H9 (cell line): Measurements from ENCODE around the gene TBC1D1. TPM values are rescaled to one million over a fixed set of nuclear protein-coding genes. Genes with fewer than 3 reads are reported as not detected.

Source experiments
- DNase-seq: peaks from one replicate; pipeline ENCODE4 v3.0.0-alpha.2; 2017
- H2AFZ ChIP-seq: one replicate; pipeline ENCODE4 v1.6.1; 2013; ENCODE audit warnings: mild to moderate bottlenecking, low read length, control low read depth, moderate library complexity
- H2AK5ac ChIP-seq: 2 replicates; pipeline ENCODE4 v1.6.1; 2013; ENCODE audit warnings: low read length, control low read depth, mixed read lengths; ENCODE audit not compliant: insufficient read length
- H2BK120ac ChIP-seq: one replicate; pipeline ENCODE4 v1.6.1; 2013; ENCODE audit warnings: low read depth, mild to moderate bottlenecking, low read length, control low read depth, inconsistent platforms; ENCODE audit not compliant: poor library complexity, severe bottlenecking
- H2BK12ac ChIP-seq: 2 replicates; pipeline ENCODE4 v1.6.1; 2013; ENCODE audit warnings: low read length, control low read depth, mixed read lengths, low read depth; ENCODE audit not compliant: insufficient read length
- H2BK15ac ChIP-seq: 2 replicates; pipeline ENCODE4 v1.6.1; 2013; ENCODE audit warnings: low read depth, low read length, control low read depth
- H2BK20ac ChIP-seq: one replicate; pipeline ENCODE4 v1.6.1; 2013; ENCODE audit warnings: low read depth, mild to moderate bottlenecking, low read length, control low read depth, inconsistent platforms; ENCODE audit not compliant: poor library complexity, severe bottlenecking
- H2BK5ac ChIP-seq: 2 replicates; pipeline ENCODE4 v1.6.1; 2013; ENCODE audit warnings: low read length, control low read depth, mixed read lengths; ENCODE audit not compliant: insufficient read length
- H3K14ac ChIP-seq: 2 replicates; pipeline ENCODE4 v1.6.1; 2013; ENCODE audit warnings: low read length, control low read depth; ENCODE audit not compliant: insufficient read depth
- H3K18ac ChIP-seq: 2 replicates; pipeline ENCODE4 v1.6.1; 2013; ENCODE audit warnings: low read depth, mild to moderate bottlenecking, mixed read lengths, low read length, control low read depth; ENCODE audit not compliant: insufficient read length
- H3K23ac ChIP-seq: 2 replicates; pipeline ENCODE4 v1.6.1; 2013; ENCODE audit warnings: low read length, control low read depth, mixed read lengths, low read depth; ENCODE audit not compliant: insufficient read length
- H3K23me2 ChIP-seq: 2 replicates; pipeline ENCODE4 v1.6.1; 2013; ENCODE audit warnings: low read depth, mild to moderate bottlenecking, mixed read lengths, low read length, control low read depth; ENCODE audit not compliant: insufficient read length, poor library complexity, severe bottlenecking
- H3K27ac ChIP-seq: 2 replicates; pipeline ENCODE4 v1.5.1; 2013; ENCODE audit warnings: low read length, control low read depth, mixed read lengths, low read depth; ENCODE audit not compliant: insufficient read length
- H3K27me3 ChIP-seq: 2 replicates; pipeline ENCODE4 v1.6.1; 2013; ENCODE audit warnings: low read length, control low read depth, inconsistent platforms; ENCODE audit not compliant: insufficient read depth
- H3K4ac ChIP-seq: 2 replicates; pipeline ENCODE4 v1.6.1; 2013; ENCODE audit warnings: low read depth, mild to moderate bottlenecking, control low read depth, inconsistent platforms, low read length, moderate library complexity
- H3K4me1 ChIP-seq: 2 replicates; pipeline ENCODE4 v1.6.1; 2013; ENCODE audit warnings: low read length, control low read depth, inconsistent platforms; ENCODE audit not compliant: insufficient read depth
- H3K4me2 ChIP-seq: 2 replicates; pipeline ENCODE4 v1.6.1; 2013; ENCODE audit warnings: low read length, control low read depth, mixed read lengths; ENCODE audit not compliant: insufficient read length, insufficient read depth
- H3K56ac ChIP-seq: 2 replicates; pipeline ENCODE4 v1.6.1; 2013; ENCODE audit warnings: low read depth, mild to moderate bottlenecking, mixed read lengths, low read length, control low read depth; ENCODE audit not compliant: insufficient read length
- H3K79me1 ChIP-seq: 2 replicates; pipeline ENCODE4 v1.6.1; 2013; ENCODE audit warnings: low read depth, mild to moderate bottlenecking, moderate library complexity, low read length, control low read depth, inconsistent platforms; ENCODE audit not compliant: insufficient read depth, poor library complexity, severe bottlenecking
- H3K79me2 ChIP-seq: 2 replicates; pipeline ENCODE4 v1.6.1; 2013; ENCODE audit warnings: low read length, control low read depth, inconsistent platforms; ENCODE audit not compliant: insufficient read depth
- H3K9ac ChIP-seq: 2 replicates; pipeline ENCODE4 v1.6.1; 2013; ENCODE audit warnings: low read length, control low read depth, mixed read lengths; ENCODE audit not compliant: insufficient read length; ENCODE audit errors: extremely low read depth
- H3K9me3 ChIP-seq: one replicate; pipeline ENCODE4 v1.6.1; 2013; ENCODE audit warnings: low read depth, low read length, inconsistent platforms; ENCODE audit not compliant: control insufficient read depth
- H3T11ph ChIP-seq: one replicate; pipeline ENCODE4 v1.6.1; 2013; ENCODE audit warnings: mild to moderate bottlenecking, low read length, control low read depth, inconsistent platforms
- H4K20me1 ChIP-seq: one replicate; pipeline ENCODE4 v1.6.1; 2013; ENCODE audit not compliant: control insufficient read depth, insufficient read length, insufficient read depth
- H4K5ac ChIP-seq: 2 replicates; pipeline ENCODE4 v1.6.1; 2013; ENCODE audit warnings: low read depth, mild to moderate bottlenecking, mixed read lengths, low read length, control low read depth; ENCODE audit not compliant: insufficient read length
- H4K8ac ChIP-seq: replicated peaks from 2 replicates; pipeline ENCODE4 v1.6.1; 2013; ENCODE audit warnings: low read length, control low read depth, mixed read lengths, low read depth; ENCODE audit not compliant: insufficient read length
- H4K91ac ChIP-seq: 2 replicates; pipeline ENCODE4 v1.6.1; 2013; ENCODE audit warnings: low read depth, mild to moderate bottlenecking, moderate library complexity, mixed read lengths, low read length, control low read depth; ENCODE audit not compliant: insufficient read length
- H3K27ac Mint-ChIP-seq, 3 experiments: 2 replicates in 2 of 3; 3 replicates in 1 of 3; pipeline ENCODE4 v1.8.0; 2020 to 2021; ENCODE audit warnings: mixed read lengths in 3 of 3, mild to moderate bottlenecking in 1 of 3, moderate library complexity in 1 of 3
- H3K27me3 Mint-ChIP-seq: 2 replicates; pipeline ENCODE4 v1.8.0; 2021; ENCODE audit warnings: low read depth, mild to moderate bottlenecking, moderate library complexity, mixed read lengths
- H3K36me3 Mint-ChIP-seq, 3 experiments: 2 replicates in 2 of 3; 3 replicates in 1 of 3; pipeline ENCODE4 v1.8.0; 2020 to 2021; ENCODE audit warnings: low read depth in 3 of 3, mixed read lengths in 3 of 3; ENCODE audit not compliant: insufficient read depth in 1 of 3
- H3K4me1 Mint-ChIP-seq, 2 experiments: 2 replicates each; pipeline ENCODE4 v1.8.0; 2020; ENCODE audit warnings: mixed read lengths in 2 of 2
- H3K4me3 Mint-ChIP-seq, 2 experiments: 2 replicates in 1 of 2; 3 replicates in 1 of 2; pipeline ENCODE4 v1.8.0; 2020 to 2021; ENCODE audit warnings: mild to moderate bottlenecking in 2 of 2, mixed read lengths in 2 of 2, moderate library complexity in 1 of 2
- H3K9me3 Mint-ChIP-seq, 2 experiments: 2 replicates in 1 of 2; 3 replicates in 1 of 2; pipeline ENCODE4 v1.8.0; 2020; ENCODE audit warnings: mild to moderate bottlenecking in 2 of 2, mixed read lengths in 2 of 2, moderate library complexity in 1 of 2
- CTCF ChIP-seq: fragments of 200-600 bp; sonication (generic); conservative IDR thresholded peaks from 3 replicates; pipeline ENCODE4 v1.8.0; 2021; ENCODE audit warnings: antibody characterized with exemption, mild to moderate bottlenecking
- WGBS: extraction: QIAGEN DNeasy Blood & Tissue Kit; methylation state at CpG from one replicate; pipeline ENCODE4 v1.1.7; 2013; ENCODE audit warnings: missing lambda C conversion rate, low lambda C conversion rate, mixed read lengths; ENCODE audit not compliant: insufficient read length; ENCODE audit errors: extremely low coverage; 5-methylcytosine and 5-hydroxymethylcytosine counted together
- total RNA-seq: library from RNA; stranded (reverse); gene quantifications from 2 replicates; pipeline ENCODE4 v1.2.1, GENCODE V29; 2021

The TBC1D1 gene
- total RNA-seq, 1 experiment from 2014 or later: 109 TPM

GRCh38 chr4:38004062-38004461 lies 113.2 kb downstream of the TBC1D1 start:
- H3K4me1 Mint-ChIP-seq: peaks cover 55 to 66% of the 10 kb centered on the region in 2 experiments
- H3K79me2 ChIP-seq: peaks cover 4% of the 10 kb centered on the region; the same call in 1 of the 2 replicates
- no peak overlapping the region; a peak in 1 of 7 replicates for H3K27ac Mint-ChIP-seq
- no peak overlapping the region for H2BK5ac ChIP-seq
- peak overlapping the region; percentile 3 for H2BK12ac ChIP-seq
- H2BK20ac ChIP-seq: no peak overlapping the region
- H4K8ac ChIP-seq: no peak overlapping the region
- H3K27me3 Mint-ChIP-seq: no peaks in the 10 kb centered on the region
- H3K79me1 ChIP-seq: no peaks in the 10 kb centered on the region
- no peaks in the 10 kb centered on the region for H3K9me3 Mint-ChIP-seq
- no peaks in the 10 kb centered on the region; a peak in 1 of 7 replicates for H3K36me3 Mint-ChIP-seq
- H3K56ac ChIP-seq: no peak overlapping the region
- H3K4ac ChIP-seq: no peak overlapping the region
- peaks cover 5% of the 10 kb centered on the region; the same call in 1 of the 2 replicates for H3K4me1 ChIP-seq
- H3K4me2 ChIP-seq: no peak overlapping the region
- no peaks in the 10 kb centered on the region for H3K23me2 ChIP-seq
- no peak overlapping the region for H3K4me3 Mint-ChIP-seq
- no peak overlapping the region for H3K14ac ChIP-seq
- no peak overlapping the region for H4K91ac ChIP-seq
- H3T11ph ChIP-seq: no peak overlapping the region
- no peak overlapping the region for H3K18ac ChIP-seq
- no peaks in the 10 kb centered on the region for H4K20me1 ChIP-seq
- no peak overlapping the region for H2AK5ac ChIP-seq
- H2BK15ac ChIP-seq: no peak overlapping the region
- no peaks in the 10 kb centered on the region for H3K27me3 ChIP-seq
- no peak overlapping the region for H3K23ac ChIP-seq
- no peaks in the 10 kb centered on the region for H3K9me3 ChIP-seq
- no peak overlapping the region for H4K5ac ChIP-seq
- H3K27ac ChIP-seq: no peak overlapping the region
- H3K9ac ChIP-seq: no peak overlapping the region
- DNase-seq: no peak
- no CpG with 5 or more reads among the region's 3 CpGs for WGBS
- H2AFZ ChIP-seq: no peak overlapping the region
- no peak for TF ChIP-seq CTCF
- H2BK120ac ChIP-seq: no peak overlapping the region
